Central memory CD8-positive, alpha-beta T cell (primary cell): Measurements from ENCODE around the gene PEX14.

Experiments used
- ATAC-seq: fragments of 150-1000 bp; cut with Tn5 transposase; replicated peaks from 2 replicates; pipeline ENCODE4 v1.10.0; 2022; ENCODE audit warnings: mild to moderate bottlenecking, moderate FRiP score, moderate number of reproducible peaks; ENCODE audit not compliant: poor library complexity, severe bottlenecking; ENCODE audit errors: extremely low read depth
- DNase-seq, 2 donors: peaks; one replicate each; pipeline ENCODE4 v3.0.0; 2021; ENCODE audit warnings: low spot score in 2 of 2
- H3K27ac Mint-ChIP-seq: one replicate; pipeline ENCODE4 v1.8.0; 2022; ENCODE audit warnings: low read depth, mild to moderate bottlenecking, moderate library complexity, mixed read lengths
- H3K27me3 Mint-ChIP-seq: one replicate; pipeline ENCODE4 v1.8.0; 2022; ENCODE audit warnings: mixed read lengths
- H3K36me3 Mint-ChIP-seq: one replicate; pipeline ENCODE4 v1.8.0; 2022; ENCODE audit warnings: mild to moderate bottlenecking, moderate library complexity, mixed read lengths; ENCODE audit not compliant: insufficient read depth
- H3K4me1 Mint-ChIP-seq: one replicate; pipeline ENCODE4 v1.8.0; 2022; ENCODE audit warnings: mixed read lengths
- H3K4me3 Mint-ChIP-seq: one replicate; pipeline ENCODE4 v1.8.0; 2022; ENCODE audit warnings: mild to moderate bottlenecking, moderate library complexity, mixed read lengths
- H3K9me3 Mint-ChIP-seq: one replicate; pipeline ENCODE4 v1.8.0; 2022; ENCODE audit warnings: mixed read lengths

PEX14 gene

DNA sequence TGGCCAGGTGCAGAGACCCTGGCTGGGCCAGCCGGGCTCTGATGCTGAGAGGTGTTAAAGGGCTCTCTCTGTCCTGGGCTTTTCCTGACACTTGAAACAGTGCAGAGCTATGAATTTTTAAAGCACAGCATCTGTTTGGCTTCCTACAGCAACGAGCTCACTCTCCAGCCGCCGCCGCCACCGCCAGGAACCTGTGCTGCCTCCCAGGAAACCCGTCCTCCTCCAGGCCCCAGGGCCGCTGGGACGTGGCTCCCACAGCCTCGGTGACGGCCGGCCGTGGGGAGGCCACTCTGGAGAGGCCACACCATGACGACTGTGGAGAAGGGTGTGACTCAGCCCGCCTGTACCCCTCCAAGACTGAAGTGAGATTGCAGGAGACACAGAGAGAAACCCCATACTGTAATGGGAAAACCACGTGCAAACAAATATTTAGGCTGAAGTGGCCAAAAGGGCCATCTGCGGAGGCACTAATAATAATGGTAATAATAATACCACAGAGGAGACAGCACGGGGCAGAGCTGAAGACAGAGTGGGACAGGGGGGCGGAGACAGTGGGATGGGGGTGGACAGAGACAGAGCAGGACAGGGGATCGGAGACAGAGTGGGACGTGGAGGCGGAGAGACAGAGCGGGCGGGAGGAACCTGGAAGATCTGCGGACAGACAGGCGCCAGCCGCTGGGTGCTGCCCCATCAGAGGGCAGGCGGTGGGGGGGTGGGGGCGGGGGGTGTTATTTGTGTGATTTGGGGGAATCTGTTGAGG lies 182.5 kb downstream of the PEX14 start:
- Mint-ChIP-seq H3K36me3 (peaks cover 18% of the 10 kb centered on the region), H3K27ac (no peak overlapping the region), H3K27me3 (no peaks in the 10 kb centered on the region), H3K4me3 (no peak overlapping the region), H3K4me1 (no peaks in the 10 kb centered on the region), H3K9me3 (no peaks in the 10 kb centered on the region)
- DNase-seq (no peak), ATAC-seq (no peak)

DNA sequence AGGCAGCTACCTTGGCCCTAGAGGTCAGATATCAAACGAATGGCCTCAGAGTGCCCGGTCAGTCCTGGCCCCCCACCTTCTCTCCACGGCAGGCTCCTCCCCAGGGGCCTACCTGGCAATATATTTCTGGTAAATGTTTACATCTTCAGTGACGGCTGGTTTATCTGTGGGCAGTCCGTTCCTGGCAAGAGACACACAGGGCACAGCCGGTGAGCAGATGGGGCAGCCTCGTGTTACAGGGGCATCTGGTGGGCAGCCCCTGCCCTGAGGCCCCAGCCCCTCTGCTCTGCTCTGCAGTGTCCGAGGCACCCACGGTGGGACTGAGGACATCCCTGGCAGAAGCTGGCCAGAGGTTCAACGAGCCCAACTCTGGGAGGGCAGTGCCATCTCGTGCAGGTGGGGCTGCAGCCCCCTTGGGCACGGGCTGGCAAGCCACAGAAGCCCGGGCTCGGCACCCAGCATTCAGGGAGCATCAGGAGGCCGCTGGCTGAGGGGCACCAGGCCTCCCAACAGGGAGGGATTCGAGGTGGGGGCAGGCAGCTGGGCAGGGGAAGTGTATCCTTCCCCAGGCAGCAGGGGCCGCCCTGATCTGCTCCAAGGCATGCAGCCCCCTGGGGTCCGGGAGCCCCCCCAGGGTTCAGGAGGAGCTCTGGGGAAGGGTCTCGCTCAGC lies 183.8 kb downstream of the PEX14 start:
- DNase-seq = no peak
- ATAC-seq = no peak
- H3K36me3 Mint-ChIP-seq = peaks cover 17% of the 10 kb centered on the region
- no peaks in the 10 kb centered on the region for H3K27me3 Mint-ChIP-seq
- H3K4me1 Mint-ChIP-seq = no peaks in the 10 kb centered on the region
- H3K4me3 Mint-ChIP-seq = no peak overlapping the region
- H3K9me3 Mint-ChIP-seq = no peaks in the 10 kb centered on the region
- H3K27ac Mint-ChIP-seq = no peak overlapping the region

DNA sequence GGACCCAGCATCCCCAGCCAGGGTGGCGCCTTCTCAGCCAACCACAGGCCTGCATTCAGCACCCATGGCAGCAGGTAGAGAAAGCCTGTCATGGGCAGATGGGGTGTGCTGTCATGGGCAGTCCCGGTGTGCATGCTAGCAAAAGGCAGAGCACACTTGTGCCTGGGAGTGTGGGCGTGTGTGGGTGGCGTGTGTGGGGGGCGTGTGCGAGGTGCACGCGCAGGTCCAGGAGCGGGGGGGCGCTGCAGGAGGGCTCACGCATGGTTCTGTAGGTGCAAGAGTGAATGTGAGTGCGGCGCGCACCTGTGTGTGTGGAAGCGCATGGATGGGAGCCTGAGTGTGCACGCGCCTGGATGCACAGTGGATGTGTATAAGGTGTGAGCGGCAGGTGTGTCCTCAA lies 184.5 kb downstream of the PEX14 start:
- Mint-ChIP-seq H3K36me3 (peaks cover 12% of the 10 kb centered on the region), H3K9me3 (no peaks in the 10 kb centered on the region), H3K4me1 (no peaks in the 10 kb centered on the region), H3K27ac (no peak overlapping the region), H3K27me3 (no peaks in the 10 kb centered on the region), H3K4me3 (no peak overlapping the region)
- no peak for DNase-seq
- no peak for ATAC-seq

DNA sequence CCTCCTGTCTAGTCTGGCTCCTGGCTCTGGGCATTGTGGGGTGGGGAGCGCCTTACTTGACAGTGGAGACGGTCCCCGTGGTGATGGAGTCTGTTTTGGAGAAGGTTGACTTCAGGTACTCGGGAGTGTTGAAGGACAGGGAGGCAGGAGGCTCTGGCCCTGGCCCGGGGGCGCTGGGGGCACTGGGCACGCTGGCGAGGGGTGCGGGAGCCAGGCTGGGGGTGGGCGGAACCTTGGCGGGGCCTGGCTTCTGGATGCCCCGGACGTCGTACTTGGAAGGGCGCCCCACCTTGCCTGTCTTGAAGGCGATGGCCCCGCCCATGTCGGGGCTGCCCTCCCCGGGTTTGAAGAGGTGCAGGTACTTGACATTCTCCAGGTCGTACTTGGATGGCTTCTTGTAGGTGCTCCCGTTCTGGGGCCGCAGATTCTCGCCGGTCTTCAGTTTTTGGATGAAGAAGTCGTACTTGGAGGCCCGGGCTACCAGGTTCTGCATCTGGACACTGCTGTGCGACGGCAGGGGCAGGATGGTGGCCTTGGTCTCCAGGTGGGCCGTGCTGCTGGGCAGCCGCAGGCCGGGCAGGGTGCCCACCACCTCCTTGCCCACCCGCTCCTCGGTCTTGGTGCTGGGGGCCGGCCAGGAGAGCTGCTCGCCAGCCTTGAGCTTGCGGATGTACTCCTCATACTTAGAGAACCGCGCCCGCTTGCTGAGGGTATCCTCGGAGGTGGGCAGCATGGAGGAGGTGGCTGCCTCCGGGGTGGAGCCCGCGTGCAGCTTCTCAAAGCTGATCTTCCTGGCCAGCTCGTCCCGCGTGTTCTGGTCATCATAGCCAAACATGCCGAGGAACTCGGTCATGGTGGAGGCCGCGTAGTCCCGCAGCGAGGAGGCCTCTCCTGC lies 185.1 kb downstream of the PEX14 start:
- Mint-ChIP-seq H3K9me3 (no peaks in the 10 kb centered on the region), H3K4me1 (no peaks in the 10 kb centered on the region), H3K27me3 (no peaks in the 10 kb centered on the region), H3K27ac (no peak overlapping the region), H3K36me3 (peaks cover 14% of the 10 kb centered on the region), H3K4me3 (no peak overlapping the region)
- DNase-seq (no peak), ATAC-seq (no peak)

DNA sequence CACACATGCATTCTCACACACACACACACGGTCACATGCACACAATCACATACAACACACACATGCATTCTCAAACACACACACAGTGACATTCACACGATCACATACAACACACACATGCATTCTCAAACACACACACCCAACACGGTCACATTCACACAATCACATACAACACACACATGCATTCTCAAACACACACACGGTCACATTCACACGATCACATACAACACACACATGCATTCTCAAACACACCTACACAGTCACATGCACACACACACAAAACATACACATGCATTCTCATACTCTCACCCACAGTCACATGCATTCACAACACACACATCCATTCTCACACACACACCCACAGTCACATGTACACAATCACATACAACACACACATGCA lies 186.7 kb downstream of the PEX14 start:
- ATAC-seq = no peak
- no peaks in the 10 kb centered on the region for H3K27me3 Mint-ChIP-seq
- no peaks in the 10 kb centered on the region for H3K9me3 Mint-ChIP-seq

DNA sequence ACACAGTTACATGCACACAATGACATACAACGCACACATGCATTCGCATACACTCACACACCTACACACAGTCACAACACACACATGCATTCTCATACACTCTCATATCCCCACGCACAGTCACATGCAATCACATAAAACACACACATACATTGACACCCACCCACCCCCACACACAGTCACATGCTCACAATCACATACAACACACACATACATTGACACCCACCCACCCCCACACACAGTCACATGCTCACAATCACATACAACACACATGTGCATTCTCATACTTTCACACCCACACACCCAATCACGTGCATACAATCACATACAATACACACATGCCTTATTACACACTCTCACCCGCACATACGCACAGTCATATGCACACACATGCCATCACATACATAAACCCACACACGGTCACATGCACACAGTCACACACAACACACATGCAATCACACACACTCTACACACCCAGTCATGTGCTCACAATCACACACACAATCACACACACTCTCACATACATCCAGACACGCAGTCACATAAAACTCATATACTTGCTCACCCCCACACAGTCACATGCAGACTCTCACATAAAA lies 187.4 kb downstream of the PEX14 start:
- Mint-ChIP-seq H3K27ac (no peak overlapping the region), H3K27me3 (no peaks in the 10 kb centered on the region), H3K36me3 (peaks cover 14% of the 10 kb centered on the region), H3K9me3 (no peaks in the 10 kb centered on the region), H3K4me3 (no peak overlapping the region), H3K4me1 (no peaks in the 10 kb centered on the region)
- DNase-seq (no peak), ATAC-seq (no peak)

More for the DNA sequence above, 186.7 kb downstream of the PEX14 start:
- Mint-ChIP-seq H3K4me3 (no peak overlapping the region), H3K27ac (no peak overlapping the region), H3K36me3 (peaks cover 14% of the 10 kb centered on the region), H3K4me1 (no peaks in the 10 kb centered on the region)
- DNase-seq = no peak

DNA sequence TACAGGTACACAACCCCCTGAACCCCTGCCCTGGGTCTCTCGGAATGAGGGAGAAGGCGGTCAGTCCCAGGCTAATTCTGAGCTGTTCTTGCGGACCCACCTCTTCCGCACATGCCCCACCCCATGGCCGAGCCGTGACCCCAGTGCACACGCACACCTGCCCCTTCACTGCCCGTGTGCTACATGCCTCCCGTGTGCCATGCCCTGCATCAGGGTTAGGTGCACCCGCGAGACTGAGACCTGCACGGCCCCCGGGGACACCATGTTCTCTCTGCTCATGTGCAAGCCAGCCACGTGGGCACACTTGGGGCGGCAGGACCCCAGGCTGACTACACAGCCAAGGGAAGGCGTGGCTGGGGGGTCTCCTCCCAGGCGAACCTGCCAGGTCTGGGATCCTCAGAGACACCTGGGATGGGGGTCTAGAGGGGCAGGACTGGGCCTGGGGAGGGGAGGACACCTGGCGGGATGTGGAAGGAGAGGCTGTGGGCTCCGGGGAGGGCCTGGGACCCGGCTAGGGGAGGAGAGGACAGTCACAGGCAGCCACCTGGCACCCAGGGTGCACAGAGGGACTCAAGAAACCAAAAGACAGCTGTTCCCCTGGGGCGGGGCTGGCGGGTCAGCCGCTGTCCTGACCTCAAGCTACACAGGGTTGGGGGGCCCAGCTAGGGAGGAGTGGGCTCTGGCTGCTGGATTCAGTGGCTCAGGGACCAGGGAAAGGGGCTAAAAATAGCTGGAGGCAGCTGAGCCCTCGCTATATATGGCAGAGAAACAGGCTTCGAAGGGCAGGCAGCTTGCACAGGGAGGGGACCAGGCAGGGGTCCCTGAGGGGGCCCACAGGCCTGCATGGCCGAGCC lies 188.3 kb downstream of the PEX14 start:
- DNase-seq (no peak), ATAC-seq (no peak)
- H3K4me1 Mint-ChIP-seq = no peaks in the 10 kb centered on the region
- no peak overlapping the region for H3K4me3 Mint-ChIP-seq
- no peaks in the 10 kb centered on the region for H3K9me3 Mint-ChIP-seq
- no peaks in the 10 kb centered on the region for H3K27me3 Mint-ChIP-seq
- H3K36me3 Mint-ChIP-seq = peaks cover 15% of the 10 kb centered on the region
- H3K27ac Mint-ChIP-seq = no peak overlapping the region

DNA sequence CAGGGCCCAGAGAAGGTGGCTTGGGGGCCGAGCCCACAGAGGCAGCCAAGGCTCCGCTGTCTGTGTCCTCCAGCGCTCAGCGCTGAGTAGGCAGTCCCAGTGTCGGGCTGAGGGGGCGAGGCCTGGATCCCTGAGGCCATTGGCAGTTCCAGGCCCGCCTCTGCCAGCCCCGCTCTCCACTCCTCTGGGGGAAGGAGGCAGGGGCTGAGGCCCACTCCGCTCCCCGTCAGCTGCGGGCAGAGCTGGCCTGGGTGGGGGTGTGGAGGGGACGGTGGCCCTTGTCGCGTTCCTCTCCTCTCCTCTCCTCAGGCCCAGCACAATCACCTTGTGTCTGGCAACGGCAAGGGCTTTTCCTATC lies 188.9 kb downstream of the PEX14 start:
- Mint-ChIP-seq H3K4me1 (no peaks in the 10 kb centered on the region), H3K36me3 (peaks cover 15% of the 10 kb centered on the region), H3K4me3 (no peak overlapping the region), H3K9me3 (no peaks in the 10 kb centered on the region), H3K27ac (no peak overlapping the region), H3K27me3 (no peaks in the 10 kb centered on the region)
- no peak for ATAC-seq
- no peak for DNase-seq

DNA sequence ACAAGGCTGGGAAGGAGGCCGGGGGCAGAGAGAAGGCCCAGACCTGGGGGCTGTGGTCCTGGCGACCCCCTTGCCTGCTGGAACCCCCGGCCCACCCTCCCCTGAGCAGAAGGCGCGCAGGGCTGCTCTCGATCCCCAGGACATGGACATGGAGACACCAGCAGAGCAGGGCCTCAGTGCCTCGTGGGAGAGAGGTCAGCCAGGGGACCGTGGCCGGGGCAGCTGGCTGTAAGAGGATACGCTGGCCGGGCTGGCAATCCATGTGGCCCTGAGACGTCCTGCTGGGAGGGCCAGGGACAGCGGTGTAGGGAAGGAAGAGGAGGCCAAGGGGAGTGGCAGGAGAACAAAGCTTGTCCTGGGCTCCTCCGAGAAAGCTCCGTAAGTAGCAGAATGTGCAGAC lies 189.5 kb downstream of the PEX14 start:
- no peaks in the 10 kb centered on the region for H3K9me3 Mint-ChIP-seq
- H3K4me1 Mint-ChIP-seq = no peaks in the 10 kb centered on the region
- no peak for DNase-seq
- peaks cover 13% of the 10 kb centered on the region for H3K36me3 Mint-ChIP-seq
- ATAC-seq = no peak
- H3K27me3 Mint-ChIP-seq = no peaks in the 10 kb centered on the region
- H3K4me3 Mint-ChIP-seq = no peak overlapping the region
- H3K27ac Mint-ChIP-seq = no peak overlapping the region

DNA sequence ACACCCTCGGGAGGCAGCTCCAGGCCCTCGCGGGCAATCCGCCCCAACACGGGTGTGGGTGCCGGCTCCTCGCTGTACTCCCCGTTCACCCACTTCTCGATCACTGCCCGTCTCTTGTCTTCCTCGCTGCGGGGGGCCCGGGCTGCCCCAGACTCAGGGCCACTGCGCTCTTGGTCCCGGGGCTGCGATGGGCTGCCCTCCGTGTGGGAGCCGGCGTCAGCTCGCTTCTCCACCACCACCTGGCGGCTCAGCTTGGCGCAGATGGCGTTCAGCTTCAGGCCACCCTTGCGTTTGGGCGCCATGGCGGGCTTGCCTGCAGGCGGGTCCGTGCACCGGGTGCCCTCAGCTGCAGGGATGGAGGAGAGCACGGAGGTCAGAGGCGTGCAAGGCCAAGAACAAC lies 190.5 kb downstream of the PEX14 start:
- DNase-seq (no peak), ATAC-seq (no peak)
- H3K4me3 Mint-ChIP-seq = no peak overlapping the region
- peaks cover 15% of the 10 kb centered on the region for H3K36me3 Mint-ChIP-seq
- no peaks in the 10 kb centered on the region for H3K9me3 Mint-ChIP-seq
- no peaks in the 10 kb centered on the region for H3K27me3 Mint-ChIP-seq
- no peak overlapping the region for H3K27ac Mint-ChIP-seq
- H3K4me1 Mint-ChIP-seq = no peaks in the 10 kb centered on the region

DNA sequence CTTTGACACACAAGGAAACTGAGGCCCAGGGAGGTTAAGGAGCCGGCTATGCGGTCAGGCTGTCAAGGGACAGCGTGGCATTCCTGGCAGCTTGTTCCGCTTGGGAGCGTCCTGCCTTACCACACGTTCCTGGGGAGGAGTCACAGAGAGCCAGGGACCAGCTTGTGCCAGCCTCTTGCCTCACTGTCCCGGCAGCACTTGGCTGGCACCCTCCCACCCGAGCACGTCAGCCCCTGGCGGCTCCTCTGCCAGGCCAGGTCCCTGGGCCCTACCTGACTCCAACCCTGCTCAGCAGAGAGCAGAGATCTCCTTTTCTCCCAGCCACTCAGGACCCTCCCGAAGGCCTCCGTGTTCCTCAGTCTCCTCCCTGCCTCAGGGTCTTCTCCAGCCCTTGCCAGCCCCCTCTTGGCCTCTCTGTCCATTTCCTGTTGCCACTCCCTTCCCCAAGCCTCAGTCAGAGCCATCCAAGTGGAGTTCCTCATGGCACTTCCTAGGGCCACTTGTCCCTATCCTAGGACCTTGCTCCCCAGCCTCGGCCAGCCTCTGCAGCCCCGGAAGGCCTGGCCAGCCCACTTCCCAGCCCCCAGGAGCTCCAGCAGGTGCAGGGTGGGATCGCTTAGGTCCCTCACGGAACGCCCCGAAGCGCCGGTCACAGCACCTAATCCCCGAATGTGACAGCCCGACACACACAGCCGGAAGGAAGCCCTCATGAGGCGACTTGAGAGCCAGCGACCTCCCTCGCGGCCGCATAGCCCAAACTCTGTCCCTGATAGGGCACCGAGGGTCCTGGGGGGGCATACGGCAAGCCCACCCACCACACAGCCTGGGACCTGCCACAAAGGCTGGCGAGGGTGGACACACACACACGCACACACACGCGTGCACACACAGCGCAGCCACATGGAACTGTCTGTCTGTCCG lies 191.4 kb downstream of the PEX14 start:
- Mint-ChIP-seq H3K27ac (no peak overlapping the region), H3K27me3 (no peaks in the 10 kb centered on the region), H3K4me3 (no peak overlapping the region)

More for the DNA sequence above, 191.4 kb downstream of the PEX14 start:
- H3K36me3 Mint-ChIP-seq = peaks cover 19% of the 10 kb centered on the region
- DNase-seq (no peak), ATAC-seq (no peak)
- no peaks in the 10 kb centered on the region for H3K4me1 Mint-ChIP-seq
- no peaks in the 10 kb centered on the region for H3K9me3 Mint-ChIP-seq
